HCT116 (cell line): ENCODE results near the gene TMEM271. TPM values are rescaled to one million over a fixed set of nuclear protein-coding genes. Genes with fewer than 3 reads are reported as not detected.

ENCODE experiments used
- ATAC-seq: fragments of 200-7000 bp; cut with Tn5 transposase; 2 replicates; pipeline ENCODE4 v1.9.1; 2020; ENCODE audit warnings: mild to moderate bottlenecking, moderate library complexity
- BruUV-seq: library from RNA; stranded (reverse); fragments of 400-500 nt; replicated peaks from 2 replicates; lab custom pipeline; 2021; lab: Mats Ljungman, UMichigan
- CTCF ChIA-PET: fragments of 300-600 bp; sonication (Branson Sonifier 250); formaldehyde crosslinking; loops from one replicate; lab custom pipeline; 2021; ENCODE audit warnings: antibody characterized with exemption; lab: Charles Lee
- POLR2A ChIA-PET: fragments of 300-600, 350-600 bp; sonication (Branson Sonifier 250); formaldehyde crosslinking; loops from one replicate; lab custom pipeline; 2021; ENCODE audit warnings: antibody characterized with exemption; lab: Charles Lee
- RAD21 ChIA-PET, 2 experiments: fragments of 300-600 bp; sonication (Branson Sonifier 250); formaldehyde crosslinking; loops; one replicate each; lab custom pipeline; 2023; ENCODE audit warnings: low total read pairs in 2 of 2; ENCODE audit not compliant: uncharacterized antibody in 2 of 2, unreplicated experiment in 2 of 2, low non-redundant PET in 1 of 2; lab: Charles Lee
- DNase-seq: peaks from one replicate; pipeline ENCODE4 v3.0.0-alpha.2; 2010; ENCODE audit warnings: low read depth, low spot score
- H2AFZ ChIP-seq: fragments of 200-600 bp; shearing (Covaris generic), sonication (generic); 2 replicates; pipeline ENCODE4 v1.6.1; 2017; ENCODE audit warnings: low read depth, mixed run types, mixed read lengths, antibody characterized with exemption, low read length; ENCODE audit not compliant: poor library complexity, severe bottlenecking
- H3K27ac ChIP-seq: 2 replicates; pipeline ENCODE4 v1.5.1; 2012; ENCODE audit warnings: low read depth, low read length
- H3K27me3 ChIP-seq: fragments of 200-600 bp; sonication (generic); 2 replicates; pipeline ENCODE4 v1.6.1; 2016; ENCODE audit warnings: mixed run types, low read length, mixed read lengths; ENCODE audit not compliant: insufficient read depth
- H3K36me3 ChIP-seq, 2 experiments: fragments of 200-500 bp in 1 of 2; fragments of 200-600 bp in 1 of 2; sonication (Bioruptor generic) in 1 of 2; sonication (generic) in 1 of 2; 2 replicates each; pipeline versions ENCODE4 v1.5.1 to v1.6.1; 2014 to 2016; ENCODE audit warnings: low read length in 2 of 2, inconsistent platforms in 1 of 2, mixed read lengths in 1 of 2, mixed run types in 1 of 2; ENCODE audit not compliant: insufficient read depth in 2 of 2, control insufficient read depth in 1 of 2
- H3K4me1 ChIP-seq, 2 experiments: fragments of 200-600 bp in 1 of 2; sonication (generic) in 1 of 2; 2 replicates each; pipeline versions ENCODE4 v1.5.1 to v1.6.1; 2012 to 2017; ENCODE audit warnings: low read length in 2 of 2, inconsistent platforms in 1 of 2, mild to moderate bottlenecking in 1 of 2, mixed read lengths in 1 of 2, mixed run types in 1 of 2, moderate library complexity in 1 of 2; ENCODE audit not compliant: insufficient read depth in 2 of 2, control insufficient read depth in 1 of 2
- H3K4me2 ChIP-seq: fragments of 200-600 bp; sonication (generic); 2 replicates; pipeline ENCODE4 v1.6.1; 2017; ENCODE audit warnings: mixed run types, low read length, mixed read lengths
- H3K4me3 ChIP-seq, 2 experiments: fragments of 200-600 bp in 1 of 2; sonication (generic) in 1 of 2; replicated peaks in 1 of 2; 2 replicates each; pipeline ENCODE4 v1.5.1; 2011 to 2016; ENCODE audit warnings: low read length in 2 of 2, control low read depth in 1 of 2, low read depth in 1 of 2, mild to moderate bottlenecking in 1 of 2, mixed read lengths in 1 of 2, mixed run types in 1 of 2
- H3K79me2 ChIP-seq: fragments of 200-600 bp; sonication (generic); 2 replicates; pipeline ENCODE4 v1.6.1; 2017; ENCODE audit warnings: mild to moderate bottlenecking, mixed run types, low read length, moderate library complexity, mixed read lengths; ENCODE audit not compliant: insufficient read depth
- H3K9ac ChIP-seq: fragments of 200-600 bp; sonication (generic); 2 replicates; pipeline ENCODE4 v1.6.1; 2016; ENCODE audit warnings: low read length, mixed read lengths
- H3K9me2 ChIP-seq: fragments of 200-600 bp; sonication (generic), shearing (Covaris generic); 2 replicates; pipeline ENCODE4 v1.6.1; 2017; ENCODE audit warnings: mixed run types, mild to moderate bottlenecking, moderate library complexity; ENCODE audit not compliant: insufficient read depth
- H3K9me3 ChIP-seq, 2 experiments: fragments of 200-500 bp in 1 of 2; fragments of 200-600 bp in 1 of 2; sonication (Bioruptor generic) in 1 of 2; sonication (generic) in 1 of 2; 2 replicates each; pipeline ENCODE4 v1.6.1; 2014 to 2017; ENCODE audit warnings: low read length in 2 of 2, mixed read lengths in 2 of 2, inconsistent platforms in 1 of 2, low read depth in 1 of 2, mild to moderate bottlenecking in 1 of 2, mixed run types in 1 of 2, moderate library complexity in 1 of 2; ENCODE audit not compliant: control insufficient read depth in 1 of 2, insufficient read depth in 1 of 2
- H4K20me1 ChIP-seq: fragments of 200-600 bp; sonication (generic), shearing (Covaris generic); 2 replicates; pipeline ENCODE4 v1.6.1; 2017; ENCODE audit warnings: mixed run types, mild to moderate bottlenecking, moderate library complexity; ENCODE audit not compliant: insufficient read depth
- CBX3 ChIP-seq: IDR thresholded peaks from 2 replicates; pipeline ENCODE4 v1.6.1; 2012; ENCODE audit warnings: low read depth
- EGR1 ChIP-seq: IDR thresholded peaks from 2 replicates; pipeline ENCODE4 v1.6.1; 2012; ENCODE audit warnings: low read depth
- EZH2phosphoT487 ChIP-seq: fragments of 200-600 bp; IDR thresholded peaks from 2 replicates; pipeline ENCODE4 v1.6.1; 2018; ENCODE audit warnings: antibody characterized with exemption, borderline replicate concordance
- FOSL1 ChIP-seq: IDR thresholded peaks from 2 replicates; pipeline ENCODE4 v1.6.1; 2012; ENCODE audit warnings: low read depth
- JUND ChIP-seq: IDR thresholded peaks from 2 replicates; pipeline ENCODE4 v1.6.1; 2012
- POLR2AphosphoS5 ChIP-seq: IDR thresholded peaks from 2 replicates; pipeline ENCODE4 v1.6.1; 2011; ENCODE audit warnings: mild to moderate bottlenecking, low read depth, low read length, moderate library complexity
- RAD21 ChIP-seq: IDR thresholded peaks from 2 replicates; pipeline ENCODE4 v1.6.1; 2012; ENCODE audit warnings: low read depth, mild to moderate bottlenecking
- SIN3A ChIP-seq: IDR thresholded peaks from 2 replicates; pipeline ENCODE4 v1.6.1; 2012; ENCODE audit warnings: low read depth
- SP1 ChIP-seq: IDR thresholded peaks from 2 replicates; pipeline ENCODE4 v1.6.1; 2012; ENCODE audit warnings: low read depth
- SRF ChIP-seq: IDR thresholded peaks from 2 replicates; pipeline ENCODE4 v1.6.1; 2012; ENCODE audit warnings: low read depth
- YY1 ChIP-seq: IDR thresholded peaks from 2 replicates; pipeline ENCODE4 v1.6.1; 2011; ENCODE audit warnings: low read length, low read depth, moderate library complexity, mild to moderate bottlenecking; ENCODE audit not compliant: insufficient replicate concordance; ENCODE audit errors: extremely low read depth
- ZFX ChIP-seq: fragments of 450-650 bp; IDR thresholded peaks from 2 replicates; pipeline ENCODE4 v1.6.1; 2017
- ZNF274 ChIP-seq: fragments of 200-500 bp; sonication (Bioruptor generic); IDR thresholded peaks from 2 replicates; pipeline ENCODE4 v1.6.1; 2014; ENCODE audit warnings: mild to moderate bottlenecking, low read depth, low read length, inconsistent platforms
- intact Hi-C: fragments of 100-400 bp; cut with micrococcal nuclease; formaldehyde crosslinking; loops from 2 replicates; pipeline ENCODE4 v1.10.0; 2022
- total RNA-seq: library from RNA; stranded (reverse); gene quantifications from one replicate; pipeline ENCODE4 v1.2.1, GENCODE V29; 2021; ENCODE audit not compliant: unreplicated experiment
- TF ChIP-seq, protein P1 (sequence below): IDR thresholded peaks from 2 replicates; pipeline ENCODE4 v1.6.1; 2012; ENCODE audit warnings: low read depth
- TF ChIP-seq, protein P2 (sequence below), 3 experiments: fragments of 200-600 bp in 1 of 3; sonication (generic) in 1 of 3; IDR thresholded peaks in 2 of 3; conservative IDR thresholded peaks in 1 of 3; 2 replicates each; pipeline ENCODE4 v1.5.1; 2012 to 2017; ENCODE audit warnings: low read depth in 2 of 3, low read length in 2 of 3, antibody characterized with exemption in 1 of 3, borderline replicate concordance in 1 of 3, control low read depth in 1 of 3, mild to moderate bottlenecking in 1 of 3, mixed read lengths in 1 of 3, mixed run types in 1 of 3, moderate library complexity in 1 of 3; ENCODE audit not compliant: insufficient read depth in 1 of 3
- TF ChIP-seq, protein P3 (sequence below): IDR thresholded peaks from 2 replicates; pipeline ENCODE4 v1.6.1; 2012

The TMEM271 gene
- total RNA-seq, 1 experiment from 2014 or later = not detected

DNA sequence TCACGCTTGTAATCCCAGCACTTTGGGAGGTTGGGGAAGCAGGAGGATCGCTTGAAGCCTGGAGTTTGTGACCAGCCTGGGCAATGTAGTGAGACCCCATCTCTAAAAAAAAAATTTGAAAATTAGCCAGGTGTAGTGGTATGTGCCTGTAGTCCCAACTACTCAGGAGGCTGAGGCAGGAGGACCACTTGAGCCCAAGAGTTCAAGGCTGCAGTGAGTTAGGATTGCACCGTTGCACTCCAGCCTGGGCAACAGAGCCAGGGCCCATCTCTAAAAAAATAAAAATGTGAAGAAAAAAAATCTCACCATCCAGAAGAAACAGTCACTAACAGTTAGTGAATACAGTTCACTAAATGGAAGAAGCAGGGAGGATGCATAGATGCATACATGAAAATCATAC, 34.8 kb downstream of the TMEM271 start:
- no TSS peak for BruUV-seq
- H3K4me1 ChIP-seq = no peaks in the 10 kb centered on the region
- H3K36me3 ChIP-seq = no peaks in the 10 kb centered on the region
- ATAC-seq (no peak), DNase-seq (no peak)
- TF ChIP-seq RAD21 (no peak), EZH2phosphoT487 (no peak), SRF (no peak), SP1 (no peak), JUND (no peak), YY1 (no peak), CBX3 (no peak), ZNF274 (no peak)
- RAD21 ChIA-PET = no interaction called here
- no peaks in the 10 kb centered on the region for H3K9me2 ChIP-seq
- no peaks in the 10 kb centered on the region for H3K9me3 ChIP-seq
- no peaks in the 10 kb centered on the region for H4K20me1 ChIP-seq
- H3K79me2 ChIP-seq = no peaks in the 10 kb centered on the region
- no peak overlapping the region for H3K4me2 ChIP-seq
- H3K9ac ChIP-seq = no peak overlapping the region
- intact Hi-C loops = no loop called here
- CTCF ChIA-PET = no interaction called here
- H3K27me3 ChIP-seq = peaks cover 4% of the 10 kb centered on the region
- no peak overlapping the region for H2AFZ ChIP-seq
- POLR2A ChIA-PET = no interaction called here
- no peak overlapping the region for H3K27ac ChIP-seq
- no peak overlapping the region for H3K4me3 ChIP-seq

DNA sequence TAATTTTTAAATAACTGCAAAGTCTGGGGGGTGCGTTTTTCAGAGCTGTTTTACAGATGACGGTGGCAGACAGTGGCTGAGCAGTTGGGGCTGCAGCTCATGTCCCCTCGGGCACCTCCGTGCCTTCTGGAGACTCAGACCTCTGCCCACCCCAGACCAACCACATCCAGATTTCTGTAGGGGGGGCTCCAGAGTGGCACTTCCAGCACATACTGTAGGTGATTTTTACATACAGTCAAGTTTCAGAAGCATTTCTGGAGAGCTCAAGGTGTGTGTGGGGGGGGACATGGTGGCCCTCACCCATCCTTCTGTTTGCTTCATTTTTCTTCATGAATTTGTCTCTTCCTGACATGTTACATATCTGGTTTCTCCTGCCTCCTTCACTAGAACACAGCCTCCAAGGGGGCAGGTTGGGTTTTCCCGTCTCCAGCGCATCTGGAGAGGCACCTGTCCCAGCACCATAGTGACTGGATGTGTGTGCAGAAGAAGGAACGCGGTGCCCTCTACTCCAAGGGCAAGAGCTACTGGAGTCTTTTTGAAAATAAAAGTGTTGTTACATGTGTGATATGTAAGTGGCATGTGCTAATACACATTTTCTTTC, 37.5 kb downstream of the TMEM271 start:
- Histone ChIP-seq H3K9me2 (no peaks in the 10 kb centered on the region), H2AFZ (no peak overlapping the region), H3K9me3 (no peaks in the 10 kb centered on the region), H3K4me3 (no peak overlapping the region), H3K79me2 (no peaks in the 10 kb centered on the region), H3K9ac (no peak overlapping the region), H3K4me2 (no peak overlapping the region), H3K36me3 (peaks cover 0 to 1% of the 10 kb centered on the region in 2 experiments; a peak in 1 of 4 replicates), H3K27me3 (peaks cover 4% of the 10 kb centered on the region), H4K20me1 (no peaks in the 10 kb centered on the region), H3K4me1 (no peaks in the 10 kb centered on the region), H3K27ac (no peak overlapping the region)
- BruUV-seq = no TSS peak
- ChIA-PET CTCF (no interaction called here), RAD21 (no interaction called here), POLR2A (no interaction called here)
- no peak for DNase-seq
- ATAC-seq = no peak
- intact Hi-C loops = no loop called here
- TF ChIP-seq, protein P1, sequence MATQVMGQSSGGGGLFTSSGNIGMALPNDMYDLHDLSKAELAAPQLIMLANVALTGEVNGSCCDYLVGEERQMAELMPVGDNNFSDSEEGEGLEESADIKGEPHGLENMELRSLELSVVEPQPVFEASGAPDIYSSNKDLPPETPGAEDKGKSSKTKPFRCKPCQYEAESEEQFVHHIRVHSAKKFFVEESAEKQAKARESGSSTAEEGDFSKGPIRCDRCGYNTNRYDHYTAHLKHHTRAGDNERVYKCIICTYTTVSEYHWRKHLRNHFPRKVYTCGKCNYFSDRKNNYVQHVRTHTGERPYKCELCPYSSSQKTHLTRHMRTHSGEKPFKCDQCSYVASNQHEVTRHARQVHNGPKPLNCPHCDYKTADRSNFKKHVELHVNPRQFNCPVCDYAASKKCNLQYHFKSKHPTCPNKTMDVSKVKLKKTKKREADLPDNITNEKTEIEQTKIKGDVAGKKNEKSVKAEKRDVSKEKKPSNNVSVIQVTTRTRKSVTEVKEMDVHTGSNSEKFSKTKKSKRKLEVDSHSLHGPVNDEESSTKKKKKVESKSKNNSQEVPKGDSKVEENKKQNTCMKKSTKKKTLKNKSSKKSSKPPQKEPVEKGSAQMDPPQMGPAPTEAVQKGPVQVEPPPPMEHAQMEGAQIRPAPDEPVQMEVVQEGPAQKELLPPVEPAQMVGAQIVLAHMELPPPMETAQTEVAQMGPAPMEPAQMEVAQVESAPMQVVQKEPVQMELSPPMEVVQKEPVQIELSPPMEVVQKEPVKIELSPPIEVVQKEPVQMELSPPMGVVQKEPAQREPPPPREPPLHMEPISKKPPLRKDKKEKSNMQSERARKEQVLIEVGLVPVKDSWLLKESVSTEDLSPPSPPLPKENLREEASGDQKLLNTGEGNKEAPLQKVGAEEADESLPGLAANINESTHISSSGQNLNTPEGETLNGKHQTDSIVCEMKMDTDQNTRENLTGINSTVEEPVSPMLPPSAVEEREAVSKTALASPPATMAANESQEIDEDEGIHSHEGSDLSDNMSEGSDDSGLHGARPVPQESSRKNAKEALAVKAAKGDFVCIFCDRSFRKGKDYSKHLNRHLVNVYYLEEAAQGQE = no peak
- TF ChIP-seq, protein P2, sequence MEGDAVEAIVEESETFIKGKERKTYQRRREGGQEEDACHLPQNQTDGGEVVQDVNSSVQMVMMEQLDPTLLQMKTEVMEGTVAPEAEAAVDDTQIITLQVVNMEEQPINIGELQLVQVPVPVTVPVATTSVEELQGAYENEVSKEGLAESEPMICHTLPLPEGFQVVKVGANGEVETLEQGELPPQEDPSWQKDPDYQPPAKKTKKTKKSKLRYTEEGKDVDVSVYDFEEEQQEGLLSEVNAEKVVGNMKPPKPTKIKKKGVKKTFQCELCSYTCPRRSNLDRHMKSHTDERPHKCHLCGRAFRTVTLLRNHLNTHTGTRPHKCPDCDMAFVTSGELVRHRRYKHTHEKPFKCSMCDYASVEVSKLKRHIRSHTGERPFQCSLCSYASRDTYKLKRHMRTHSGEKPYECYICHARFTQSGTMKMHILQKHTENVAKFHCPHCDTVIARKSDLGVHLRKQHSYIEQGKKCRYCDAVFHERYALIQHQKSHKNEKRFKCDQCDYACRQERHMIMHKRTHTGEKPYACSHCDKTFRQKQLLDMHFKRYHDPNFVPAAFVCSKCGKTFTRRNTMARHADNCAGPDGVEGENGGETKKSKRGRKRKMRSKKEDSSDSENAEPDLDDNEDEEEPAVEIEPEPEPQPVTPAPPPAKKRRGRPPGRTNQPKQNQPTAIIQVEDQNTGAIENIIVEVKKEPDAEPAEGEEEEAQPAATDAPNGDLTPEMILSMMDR (IDR thresholded peaks at IDR 0.05 in 2 of 3, conservative IDR thresholded peaks at IDR 0.05 in 1 of 3; ENCODE audit: borderline replicate concordance in 1 of 3, insufficient read depth in 1 of 3, low read depth in 2 of 3, low read length in 2 of 3) = no peak
- TF ChIP-seq ZFX = no peak
- TF ChIP-seq YY1 = no peak
- TF ChIP-seq SP1 = no peak
- TF ChIP-seq RAD21 = no peak
- no peak for TF ChIP-seq POLR2AphosphoS5
- no peak for TF ChIP-seq EZH2phosphoT487
- no peak for TF ChIP-seq SRF
- TF ChIP-seq, protein P3, sequence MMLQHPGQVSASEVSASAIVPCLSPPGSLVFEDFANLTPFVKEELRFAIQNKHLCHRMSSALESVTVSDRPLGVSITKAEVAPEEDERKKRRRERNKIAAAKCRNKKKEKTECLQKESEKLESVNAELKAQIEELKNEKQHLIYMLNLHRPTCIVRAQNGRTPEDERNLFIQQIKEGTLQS = no peak
- no peak for TF ChIP-seq FOSL1
- no peak for TF ChIP-seq EGR1
- no peak for TF ChIP-seq SIN3A
